Cerebellar nuclear complex (tissue), 1 donor: Measurements from ENCODE around the gene SEZ6L.

Experiments used
- DNase-seq, 2 experiments: peaks; one replicate each; lab custom pipeline; 2025; lab: John Stamatoyannopoulos, UW

The SEZ6L gene

GRCh38 chr22:26334232-26334631 lies 165.0 kb downstream of the SEZ6L start:
- DNase-seq, result no peak

DNA sequence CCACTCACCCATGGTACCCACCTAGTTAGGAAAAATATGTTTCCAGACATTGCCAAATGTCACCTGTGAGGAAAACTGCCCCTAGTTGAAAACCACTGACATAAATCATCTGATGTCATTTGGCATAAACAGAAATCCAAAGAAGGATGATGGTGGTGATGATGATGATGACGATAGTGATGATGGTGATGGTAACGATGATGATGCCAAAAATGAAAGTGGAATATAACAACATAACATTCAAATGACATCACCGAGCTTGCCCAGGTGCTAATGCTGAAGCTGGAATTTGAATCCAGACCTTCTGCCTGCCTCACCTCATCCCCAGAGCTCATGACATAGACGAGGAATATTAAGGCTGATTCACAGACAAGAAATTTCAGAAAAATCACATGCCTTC lies 167.5 kb downstream of the SEZ6L start:
- no peak for DNase-seq

DNA sequence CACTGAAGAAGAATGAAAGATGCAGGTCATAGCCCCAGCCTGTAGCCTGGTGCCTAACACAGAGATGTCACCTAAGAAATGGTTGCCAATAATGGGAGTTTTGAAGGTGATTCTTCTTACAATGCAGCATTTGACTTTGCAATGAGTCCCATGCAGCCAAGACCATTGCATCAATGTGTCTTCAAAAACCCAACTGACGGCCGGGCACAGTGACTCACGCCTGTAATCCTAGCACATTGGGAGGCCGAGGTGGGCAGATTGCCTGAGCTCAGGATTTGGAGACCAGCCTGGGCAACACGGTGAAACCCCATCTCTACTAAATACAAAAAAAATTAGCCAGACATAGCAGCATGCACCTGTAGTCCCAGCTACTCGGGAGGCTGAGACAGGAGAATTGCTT lies 170.5 kb downstream of the SEZ6L start:
- DNase-seq, result peak in 1 of 2 experiments; percentile 38

DNA sequence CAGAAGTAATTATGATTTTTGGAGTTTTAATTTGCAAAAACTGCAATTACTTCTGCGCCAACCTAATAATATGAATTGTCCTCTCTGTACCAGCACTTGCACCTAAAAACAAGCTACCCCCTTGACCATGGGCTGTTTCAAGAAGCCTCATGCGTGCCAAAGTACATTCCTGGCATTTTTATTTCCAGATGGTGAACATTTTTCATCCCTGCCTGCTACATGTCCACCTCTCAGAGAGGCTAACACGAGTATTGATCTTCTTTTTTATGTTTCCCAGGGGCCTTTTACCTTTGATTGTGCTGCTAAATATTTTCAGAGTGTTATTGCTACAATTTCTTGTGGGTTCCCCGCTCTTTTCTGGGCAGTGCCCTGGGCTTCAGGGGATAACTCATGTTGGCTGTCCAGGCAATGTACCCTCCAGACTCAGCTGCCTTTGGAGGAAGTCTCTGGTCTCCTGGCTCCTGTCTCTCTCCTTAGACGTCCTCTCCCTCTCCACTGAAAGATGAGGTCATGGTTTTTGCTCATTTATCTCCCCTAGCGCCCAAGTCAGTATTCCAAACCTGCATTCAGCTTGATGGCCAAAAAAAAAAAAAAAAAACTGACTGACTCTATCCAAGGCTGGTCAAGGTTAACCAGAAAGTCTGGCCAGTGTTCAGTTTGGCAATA lies 173.6 kb downstream of the SEZ6L start:
- DNase-seq, result no peak

- no peak for DNase-seq
These were observed 176.2 kb downstream of the SEZ6L start for GRCh38 chr22:26345496-26345895.

DNA sequence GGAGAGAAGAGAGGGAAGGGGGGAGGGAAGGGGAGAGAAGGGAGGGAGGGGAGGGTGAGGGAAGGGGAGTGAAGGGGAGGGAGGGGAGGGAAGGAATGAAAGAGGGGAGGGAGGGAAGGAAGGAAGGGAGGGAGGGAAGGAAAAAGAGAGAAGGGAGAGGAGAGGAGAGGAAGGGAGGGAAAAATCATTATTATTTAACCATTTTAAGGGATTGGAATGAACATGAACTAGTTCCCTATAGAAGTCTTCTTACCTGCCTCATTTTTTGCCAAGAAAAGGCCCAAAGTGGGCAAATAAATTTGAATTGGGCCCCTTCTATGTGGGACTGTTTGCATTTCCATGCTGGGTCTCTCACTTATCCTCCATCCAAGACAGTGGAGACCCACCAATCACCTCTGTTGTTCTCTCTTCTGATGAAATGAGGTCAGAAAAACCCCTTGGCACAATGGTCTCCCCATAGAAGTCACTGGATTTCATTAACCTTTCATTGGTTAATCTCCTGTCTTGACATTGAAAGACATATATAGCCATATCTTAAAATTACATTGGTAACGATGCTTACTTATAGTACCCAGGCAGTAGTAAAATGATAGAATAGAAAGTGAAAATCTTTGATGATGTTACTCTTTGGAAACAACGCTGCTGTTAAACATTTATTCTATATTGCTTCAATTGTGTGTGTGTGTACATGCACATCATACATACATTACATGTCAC lies 179.7 kb downstream of the SEZ6L start:
- DNase-seq, result no peak

DNA sequence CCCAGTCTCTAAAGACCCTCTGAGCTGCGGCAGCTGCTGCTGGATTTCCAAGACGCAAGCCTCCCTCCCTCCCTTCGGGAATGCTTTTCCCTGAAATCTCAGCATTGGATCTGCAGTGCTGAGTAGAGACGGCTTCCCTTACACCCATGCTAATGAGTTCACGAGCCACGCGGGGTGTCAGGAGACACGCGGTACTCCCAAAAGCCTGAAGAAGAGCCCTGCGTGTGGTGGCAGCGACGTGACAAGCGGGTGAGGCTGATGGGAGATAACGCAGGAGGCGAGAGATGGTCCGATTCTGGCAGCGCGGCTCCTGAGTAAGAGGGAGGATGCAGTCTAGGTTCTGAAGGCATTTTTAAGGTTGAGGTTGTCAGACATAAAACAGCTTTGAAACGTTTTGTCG lies 185.4 kb downstream of the SEZ6L start:
- DNase-seq, result no peak

- no peak for DNase-seq
These were observed 188.0 kb downstream of the SEZ6L start for GRCh38 chr22:26357281-26357680.

GRCh38 chr22:26357813-26358212 lies 188.6 kb downstream of the SEZ6L start:
- no peak for DNase-seq

- DNase-seq, result no peak
These were observed 189.9 kb downstream of the SEZ6L start for GRCh38 chr22:26359156-26359555.

DNA sequence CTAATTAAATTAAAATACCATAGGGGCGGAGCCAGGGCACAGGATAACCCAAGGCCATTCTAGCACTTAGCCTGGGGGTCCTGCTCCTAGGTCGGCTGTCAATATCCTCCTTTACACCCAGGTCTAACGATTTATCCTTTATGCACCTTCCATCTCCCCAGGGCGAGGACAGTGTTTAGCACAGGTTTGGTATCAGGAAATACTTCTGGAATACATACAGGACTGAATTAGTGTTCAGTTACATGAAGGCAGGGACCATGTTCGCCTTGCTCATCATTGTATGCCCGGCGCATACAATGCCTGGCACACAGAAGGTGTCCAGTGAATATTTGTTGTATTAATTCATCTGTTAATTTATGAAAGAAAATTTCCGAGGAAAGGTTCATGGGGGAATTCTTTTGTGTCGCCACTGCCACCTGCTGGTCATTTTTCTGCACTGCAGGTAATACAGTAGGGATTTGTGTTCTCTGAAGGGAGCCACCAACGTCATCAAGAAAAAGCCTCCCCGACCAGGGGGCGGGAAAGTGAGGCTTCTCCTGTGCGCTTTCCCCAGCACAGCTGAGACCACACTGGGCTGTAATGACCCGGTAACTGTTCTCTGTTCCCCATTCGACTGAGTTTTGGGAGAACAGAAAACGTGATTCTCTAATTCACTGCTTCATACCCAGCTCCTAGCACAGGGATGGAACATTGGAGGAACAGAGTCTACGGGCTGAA lies 191.1 kb downstream of the SEZ6L start:
- peak in 1 of 2 experiments; percentile 29 for DNase-seq

GRCh38 chr22:26362471-26362870 lies 193.2 kb downstream of the SEZ6L start:
- DNase-seq, result no peak

GRCh38 chr22:26364066-26365015 lies 195.1 kb downstream of the SEZ6L start:
- no peak for DNase-seq

GRCh38 chr22:26367402-26368245 lies 198.4 kb downstream of the SEZ6L start:
- no peak for DNase-seq

GRCh38 chr22:26372890-26373289 lies 203.6 kb downstream of the SEZ6L start:
- no peak for DNase-seq

DNA sequence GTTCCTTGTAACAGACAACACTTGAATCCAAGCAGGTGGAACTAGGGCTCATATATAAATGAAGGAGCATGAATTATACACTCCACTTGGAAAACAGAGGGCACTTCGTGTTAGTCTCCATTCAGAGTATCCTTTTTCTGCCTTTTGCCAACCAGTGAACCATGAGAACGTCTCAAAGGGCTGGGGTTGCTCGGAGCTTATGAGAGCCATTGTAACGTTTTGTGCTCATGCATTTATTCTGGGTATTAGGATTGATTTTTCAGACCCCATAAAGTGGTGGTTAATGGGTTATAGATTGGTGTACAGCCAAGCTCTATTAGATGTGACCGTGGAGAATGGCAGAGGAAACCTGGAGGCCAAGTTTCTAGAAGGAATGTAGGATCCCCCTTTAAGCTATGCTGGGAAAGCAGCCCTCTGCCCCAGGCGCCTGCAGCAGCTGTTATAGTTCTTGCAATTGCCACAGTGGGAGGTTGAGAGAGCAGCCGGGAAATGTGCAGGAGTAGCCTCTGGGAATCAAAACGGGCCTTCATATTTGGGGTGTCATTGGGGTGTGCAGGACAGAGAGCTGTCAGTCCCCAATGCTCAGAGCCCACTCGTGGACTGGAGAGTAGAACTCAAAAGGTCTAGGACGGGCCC lies 205.2 kb downstream of the SEZ6L start:
- no peak for DNase-seq

DNA sequence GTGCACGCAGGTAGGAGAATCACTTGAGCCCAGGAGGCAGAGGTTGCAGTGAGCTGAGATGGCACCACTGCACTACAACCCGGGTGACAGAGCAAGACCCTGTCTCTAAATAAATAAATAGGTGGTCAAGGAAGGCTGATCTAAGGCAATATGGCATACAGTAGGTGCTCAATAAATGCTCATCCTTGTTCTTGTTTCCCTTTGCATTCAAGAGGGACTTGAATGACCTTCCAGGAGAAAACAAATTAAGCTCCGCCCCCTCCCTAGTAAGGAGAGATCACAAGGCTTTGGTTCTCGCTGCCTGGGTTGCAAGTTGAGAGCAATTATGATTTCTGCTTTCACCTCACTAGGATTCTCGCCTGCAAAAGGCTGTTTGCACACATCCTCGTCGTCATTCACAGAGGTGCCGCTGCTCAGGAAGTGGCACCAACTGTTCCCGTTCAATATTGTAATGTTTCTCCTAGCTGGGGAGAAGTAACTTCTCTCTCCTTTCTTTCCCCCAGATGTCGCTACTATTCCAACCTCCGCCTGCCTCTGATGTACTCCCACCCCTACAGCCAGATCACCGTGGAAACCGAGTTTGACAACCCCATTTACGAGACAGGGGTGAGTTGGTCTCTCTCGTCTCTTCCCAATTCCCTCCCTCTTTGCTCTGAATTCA lies 208.0 kb downstream of the SEZ6L start:
- DNase-seq, result no peak

GRCh38 chr22:26380072-26380830 lies 211.0 kb downstream of the SEZ6L start:
- no peak for DNase-seq

DNA sequence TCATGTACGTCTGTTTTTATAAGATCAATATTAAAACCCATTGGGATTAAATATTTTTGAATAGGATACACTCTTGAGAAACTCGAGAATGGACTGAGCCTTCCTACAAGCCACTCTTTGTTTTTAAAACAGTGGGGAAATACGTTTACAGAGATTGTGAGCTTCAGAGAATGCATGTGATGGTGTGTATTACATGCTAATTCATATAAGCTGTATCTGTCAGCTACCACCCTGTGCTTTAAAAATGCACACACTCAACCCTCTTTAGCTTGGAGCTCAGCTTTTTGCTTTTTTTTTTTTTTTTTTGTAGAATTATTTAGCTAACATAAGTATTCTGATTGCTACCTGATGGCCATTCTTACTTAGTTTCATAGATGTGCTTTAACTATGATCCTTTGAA lies 213.5 kb downstream of the SEZ6L start:
- DNase-seq, result no peak
